LNCAP (cell line): ENCODE results near the gene GDI2.

Experiments used
- TF ChIP-seq, protein P1 (sequence below): fragments of 450-650 bp; IDR thresholded peaks from 2 replicates; pipeline ENCODE4 v1.5.1; 2017; ENCODE audit warnings: mild to moderate bottlenecking

The GDI2 gene

DNA sequence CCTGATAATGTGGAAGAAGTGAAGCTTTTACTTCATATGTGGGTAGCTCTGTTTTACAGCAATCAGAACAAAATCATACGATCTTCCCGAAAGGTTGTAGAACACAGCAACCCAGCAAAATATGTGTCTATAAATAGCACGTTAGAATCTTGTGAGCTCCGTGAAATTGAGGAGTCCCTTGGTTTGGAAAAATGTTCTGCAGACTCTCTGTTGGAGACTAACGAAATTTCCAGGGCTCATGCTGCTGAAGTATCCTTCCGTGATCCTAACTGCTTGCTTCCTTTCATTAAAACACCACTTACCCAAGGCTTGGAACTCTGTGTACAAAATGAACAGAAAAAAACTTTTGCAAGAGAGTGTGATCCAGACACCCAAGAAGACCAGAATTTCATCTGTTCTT lies 71.1 kb downstream of the GDI2 start:
- TF ChIP-seq, protein P1, sequence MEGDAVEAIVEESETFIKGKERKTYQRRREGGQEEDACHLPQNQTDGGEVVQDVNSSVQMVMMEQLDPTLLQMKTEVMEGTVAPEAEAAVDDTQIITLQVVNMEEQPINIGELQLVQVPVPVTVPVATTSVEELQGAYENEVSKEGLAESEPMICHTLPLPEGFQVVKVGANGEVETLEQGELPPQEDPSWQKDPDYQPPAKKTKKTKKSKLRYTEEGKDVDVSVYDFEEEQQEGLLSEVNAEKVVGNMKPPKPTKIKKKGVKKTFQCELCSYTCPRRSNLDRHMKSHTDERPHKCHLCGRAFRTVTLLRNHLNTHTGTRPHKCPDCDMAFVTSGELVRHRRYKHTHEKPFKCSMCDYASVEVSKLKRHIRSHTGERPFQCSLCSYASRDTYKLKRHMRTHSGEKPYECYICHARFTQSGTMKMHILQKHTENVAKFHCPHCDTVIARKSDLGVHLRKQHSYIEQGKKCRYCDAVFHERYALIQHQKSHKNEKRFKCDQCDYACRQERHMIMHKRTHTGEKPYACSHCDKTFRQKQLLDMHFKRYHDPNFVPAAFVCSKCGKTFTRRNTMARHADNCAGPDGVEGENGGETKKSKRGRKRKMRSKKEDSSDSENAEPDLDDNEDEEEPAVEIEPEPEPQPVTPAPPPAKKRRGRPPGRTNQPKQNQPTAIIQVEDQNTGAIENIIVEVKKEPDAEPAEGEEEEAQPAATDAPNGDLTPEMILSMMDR = no peak

DNA sequence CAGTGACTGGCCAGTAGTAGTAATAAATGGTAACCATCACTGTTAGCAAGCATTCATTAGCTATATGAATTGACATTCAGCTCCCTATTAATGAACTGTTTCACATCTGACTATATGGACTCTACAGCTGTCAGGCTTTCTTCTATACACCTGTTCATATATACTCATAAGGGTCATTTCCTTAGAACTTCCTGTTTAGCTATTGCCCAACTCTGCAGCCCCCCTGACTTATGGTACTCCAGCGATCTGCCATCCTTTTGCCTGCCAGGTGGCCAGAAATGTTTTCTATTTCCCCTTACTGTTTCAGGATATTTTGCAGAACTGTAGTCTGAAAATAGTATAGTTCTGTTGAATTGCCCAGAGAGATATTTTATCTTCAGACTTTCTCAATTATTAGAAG lies 72.0 kb downstream of the GDI2 start:
- TF ChIP-seq, protein P1 = no peak

DNA sequence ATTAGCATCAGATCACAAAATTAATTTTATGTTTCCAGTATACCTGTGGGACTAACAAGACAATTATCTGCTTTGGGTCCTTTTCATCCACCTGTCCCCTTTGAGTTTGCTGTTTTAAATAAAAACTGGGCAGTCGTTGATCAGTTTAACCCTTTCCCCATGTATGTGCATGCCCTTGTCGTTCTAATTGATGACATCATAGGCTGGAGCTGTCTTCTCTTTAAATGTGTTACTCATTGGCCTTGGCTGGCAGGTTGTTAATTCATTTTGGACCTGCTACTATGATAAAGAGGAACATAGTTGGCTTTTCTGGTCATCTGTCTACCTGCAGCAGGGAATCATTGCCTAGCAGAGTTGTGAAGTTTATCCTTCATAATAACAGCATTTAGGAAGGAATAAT lies 74.8 kb downstream of the GDI2 start:
- TF ChIP-seq, protein P1 = no peak

DNA sequence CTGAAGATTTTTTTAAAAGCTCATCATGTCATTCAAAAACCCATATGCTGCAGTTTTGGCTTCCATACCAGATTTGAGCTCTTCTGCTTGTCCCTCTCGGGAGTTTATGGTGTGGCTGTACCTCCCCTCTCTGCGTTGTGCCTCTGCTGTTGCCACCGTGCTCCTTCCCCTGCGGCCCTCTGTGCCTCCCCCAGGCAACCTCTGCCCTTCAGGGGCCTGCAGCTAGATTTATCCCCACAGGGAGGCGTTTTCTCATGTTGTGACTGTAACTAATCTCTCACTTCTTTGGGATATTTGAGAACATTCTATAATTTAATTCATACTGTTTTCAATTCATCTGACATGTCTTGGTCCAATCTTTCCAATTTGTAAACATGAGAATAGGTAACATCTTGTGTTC lies 75.9 kb downstream of the GDI2 start:
- TF ChIP-seq, protein P1 = no peak

DNA sequence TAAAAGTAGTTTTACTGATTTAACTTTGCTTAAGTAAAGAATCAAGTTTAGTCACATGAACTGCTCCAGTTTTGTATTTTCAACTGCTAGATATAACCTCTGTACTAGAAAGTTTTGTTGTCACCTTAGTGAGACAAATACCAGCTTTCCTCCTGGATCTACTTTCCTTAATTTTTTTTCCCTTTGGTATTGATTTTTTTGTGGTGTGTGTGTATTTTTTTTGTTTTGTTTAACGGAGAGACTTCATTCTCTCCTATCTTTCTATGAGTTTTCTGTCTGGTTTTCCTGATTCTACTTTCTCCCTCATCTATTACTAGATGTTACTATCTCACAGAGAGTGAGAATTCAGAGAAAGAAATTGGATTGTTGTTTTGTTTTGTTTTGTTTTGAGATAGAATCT lies 76.6 kb downstream of the GDI2 start:
- TF ChIP-seq, protein P1 = no peak

DNA sequence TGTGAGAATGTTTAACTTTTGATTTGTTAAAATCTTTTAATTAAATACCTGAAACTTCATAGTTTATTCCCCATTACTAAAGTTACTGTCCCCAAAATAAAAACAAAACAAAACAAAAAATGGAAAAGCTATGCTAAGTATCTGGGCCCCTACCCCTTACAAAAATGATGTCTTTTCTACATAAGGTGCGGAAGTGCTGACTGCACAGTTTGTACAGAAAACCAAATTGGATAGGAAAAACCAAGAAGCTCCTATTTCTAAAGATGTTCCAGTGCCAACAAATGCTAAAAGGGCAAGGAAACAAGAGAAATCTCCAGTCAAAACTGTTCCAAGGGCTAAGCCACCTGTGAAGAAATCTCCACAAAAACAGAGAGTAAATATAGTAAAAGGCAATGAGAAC lies 78.1 kb downstream of the GDI2 start:
- TF ChIP-seq, protein P1 = no peak

DNA sequence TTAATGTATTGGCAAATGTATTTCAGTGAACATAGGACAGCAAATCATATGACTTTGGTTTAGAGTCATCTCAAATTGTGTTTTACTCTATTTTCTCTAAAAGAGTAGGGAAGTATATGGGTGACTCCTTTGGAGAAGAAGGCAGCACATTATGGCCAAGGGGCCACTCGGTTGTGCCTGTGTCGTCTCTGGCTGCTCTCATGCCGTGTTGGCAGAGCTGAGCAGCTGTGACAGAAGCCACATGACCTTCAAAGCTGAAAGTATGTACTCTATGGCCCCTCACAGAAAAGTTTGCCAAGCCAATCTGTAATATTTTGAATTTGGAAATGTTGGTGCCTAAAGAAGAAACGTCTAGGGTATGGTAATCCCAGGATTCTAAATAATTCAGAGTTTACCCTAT lies 81.1 kb downstream of the GDI2 start:
- TF ChIP-seq, protein P1 = no peak

DNA sequence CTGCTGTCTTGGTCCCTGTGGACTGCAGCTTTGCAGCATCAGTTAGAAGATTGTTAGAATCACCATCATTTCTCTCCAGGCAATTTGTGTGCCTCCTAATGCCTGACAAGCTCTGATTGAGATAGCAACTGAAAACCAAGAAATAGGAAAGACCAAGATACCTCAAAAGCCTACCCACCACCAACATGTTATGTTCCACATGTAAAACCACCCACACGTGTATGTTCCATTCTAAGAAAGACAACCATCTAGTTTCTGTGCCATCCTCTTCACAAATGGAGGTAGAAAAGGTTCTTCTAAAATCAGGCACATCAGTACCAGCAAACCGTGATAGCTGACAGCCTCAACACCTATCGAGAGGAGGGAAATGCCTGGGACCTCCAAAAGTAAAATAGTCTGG lies 81.7 kb downstream of the GDI2 start:
- TF ChIP-seq, protein P1 = no peak
